GM21367 (cell line): ENCODE results near the gene CR1L.
"Not testable (repeated sequence)": the region's sequence is repeated elsewhere in the genome, so short reads cannot be mapped to it uniquely, and the experiment has no call there.

Experiments used
- ATAC-seq: cut with Tn5 transposase; IDR thresholded peaks from one replicate; pipeline ENCODE4 v1.9.1; 2021; ENCODE audit not compliant: unreplicated experiment

Gene CR1L

DNA sequence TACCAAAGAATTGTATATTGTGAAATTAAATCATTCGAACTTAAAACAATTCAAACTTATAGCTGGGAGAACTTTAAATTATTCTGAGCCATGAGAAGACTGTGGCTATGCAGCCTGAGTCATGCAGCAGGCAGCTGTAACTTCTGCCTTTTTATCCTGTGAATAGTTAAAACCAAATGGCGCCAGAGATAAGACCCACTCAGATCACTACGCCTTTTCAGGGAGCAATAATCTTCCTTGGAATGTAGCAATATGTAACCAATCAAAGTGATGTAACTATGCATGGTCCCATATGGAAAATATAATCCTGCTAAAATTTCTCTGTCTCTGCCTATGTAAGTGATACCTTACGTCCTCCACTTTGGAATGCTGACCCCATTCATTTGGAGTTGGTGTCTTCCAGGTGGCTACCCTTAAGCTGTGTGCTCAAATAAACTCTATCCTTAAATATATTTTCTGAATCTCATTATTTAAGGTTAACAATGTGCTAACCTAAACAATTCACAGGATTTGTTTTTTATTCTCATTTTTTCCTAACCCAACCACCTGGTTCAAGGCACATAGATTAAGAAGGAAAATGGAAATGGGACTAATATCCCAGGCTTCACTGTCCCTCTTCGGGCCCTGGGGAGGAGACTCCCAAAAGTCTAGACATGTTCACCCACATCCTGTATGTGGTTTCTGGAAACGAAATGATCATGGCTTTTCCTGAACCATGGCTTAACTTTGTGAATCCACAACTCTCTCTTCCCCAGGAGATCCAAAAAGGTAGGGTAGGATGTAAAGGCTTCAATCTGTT lies 35.9 kb downstream of the CR1L start:
- not testable (repeated sequence) for ATAC-seq

DNA sequence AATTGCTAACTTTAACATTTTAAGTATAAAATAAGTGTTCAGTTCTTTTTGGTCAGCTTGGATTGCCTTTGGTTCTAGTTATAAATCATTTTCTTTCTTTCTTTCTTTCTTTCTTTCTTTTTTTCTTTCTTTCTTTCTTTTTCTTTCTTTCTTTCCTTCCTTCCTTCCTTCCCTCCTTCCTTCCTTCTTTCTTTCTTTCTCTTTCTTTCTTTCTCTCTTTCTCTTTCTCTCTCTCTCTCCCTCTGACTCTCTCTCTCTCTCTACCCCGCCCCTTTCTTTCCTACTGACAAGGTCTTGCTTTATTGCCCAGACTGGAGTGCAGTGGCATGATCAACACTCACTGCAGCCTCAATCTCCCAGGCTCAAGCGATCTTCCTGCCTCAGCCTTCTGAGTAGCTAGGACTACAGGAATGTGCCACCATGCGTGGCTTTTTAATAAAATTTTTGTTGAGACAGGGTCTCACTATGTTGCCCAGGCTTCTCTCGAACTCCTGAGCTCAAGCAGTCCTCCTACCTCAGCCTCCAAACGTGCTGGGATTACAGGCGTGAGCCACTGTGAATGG lies 38.0 kb downstream of the CR1L start:
- not testable (repeated sequence) for ATAC-seq

DNA sequence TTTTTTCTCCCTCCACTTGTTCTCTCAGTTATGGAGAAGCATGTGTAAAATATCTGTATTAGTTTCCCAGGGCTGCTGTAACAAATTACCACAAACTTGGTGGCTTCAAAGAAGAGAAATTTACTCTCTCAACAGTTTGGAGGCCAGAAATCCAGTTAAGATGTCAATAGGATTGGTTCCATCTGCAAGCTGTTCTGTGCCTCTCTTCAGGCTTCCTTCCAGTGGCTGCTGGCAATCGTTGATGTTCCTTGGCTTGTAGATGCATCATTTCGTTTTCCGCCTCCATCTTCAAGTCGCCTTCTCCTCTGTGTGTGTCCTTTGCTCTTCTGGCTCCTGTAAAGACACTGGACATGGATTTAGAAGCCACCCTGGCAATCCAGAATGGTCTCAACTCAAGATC lies 45.6 kb downstream of the CR1L start:
- not testable (repeated sequence) for ATAC-seq

DNA sequence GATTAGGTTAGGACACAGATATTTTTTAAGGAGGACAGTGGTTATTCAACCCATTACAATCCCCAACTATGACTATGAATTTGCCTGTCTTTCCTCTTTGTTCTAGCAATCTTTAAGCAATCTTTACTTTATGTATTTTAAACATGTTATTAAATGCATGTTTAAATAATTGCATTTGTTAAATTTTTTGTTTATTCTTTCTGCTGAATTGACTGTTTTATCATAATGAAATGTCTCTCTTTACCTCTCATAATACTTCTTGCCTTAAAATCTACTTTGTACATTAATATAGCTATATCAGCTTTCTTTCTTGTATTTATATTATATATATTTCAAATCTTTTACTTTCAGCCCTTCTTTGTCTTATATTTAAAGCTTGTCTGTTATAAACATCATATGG lies 46.1 kb downstream of the CR1L start:
- no peak for ATAC-seq

DNA sequence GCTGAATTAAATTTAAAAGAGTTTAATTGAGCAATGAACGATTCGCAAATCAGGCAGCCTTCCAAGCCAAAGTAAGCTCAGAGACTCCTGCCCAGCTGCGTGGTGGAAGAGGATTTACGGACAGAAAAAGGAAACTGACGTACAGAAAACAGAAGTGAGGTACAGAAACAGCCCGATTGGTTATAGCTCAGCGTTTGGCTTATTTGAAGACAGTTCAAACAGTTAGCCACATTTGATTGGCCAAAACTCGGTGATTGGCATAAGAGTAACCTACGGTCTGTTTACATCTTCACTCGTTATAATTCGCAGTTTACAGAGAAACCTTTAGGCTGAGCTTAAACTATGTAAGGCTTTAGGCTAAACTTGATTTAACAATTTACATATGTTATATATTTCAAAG lies 46.9 kb downstream of the CR1L start:
- no peak for ATAC-seq

DNA sequence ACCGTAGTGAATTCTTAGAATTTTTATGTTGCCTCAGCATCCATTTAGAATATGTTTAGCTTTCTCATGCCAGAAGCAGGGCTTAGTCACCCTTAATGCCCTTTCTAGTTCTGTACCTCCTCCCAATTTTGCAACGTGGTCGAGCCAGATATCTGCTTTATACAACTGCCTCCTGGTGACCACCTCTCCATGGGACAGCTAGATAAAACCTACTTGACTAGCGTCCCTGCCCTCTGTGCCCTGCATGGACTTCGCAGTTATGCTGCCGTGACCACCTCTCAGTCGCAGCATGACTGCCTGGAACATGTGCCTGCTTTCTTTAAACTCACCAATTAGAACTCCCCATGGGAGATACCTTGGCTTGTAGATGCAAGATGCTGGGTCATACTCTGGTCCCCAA lies 47.4 kb downstream of the CR1L start:
- ATAC-seq, result not testable (repeated sequence)

DNA sequence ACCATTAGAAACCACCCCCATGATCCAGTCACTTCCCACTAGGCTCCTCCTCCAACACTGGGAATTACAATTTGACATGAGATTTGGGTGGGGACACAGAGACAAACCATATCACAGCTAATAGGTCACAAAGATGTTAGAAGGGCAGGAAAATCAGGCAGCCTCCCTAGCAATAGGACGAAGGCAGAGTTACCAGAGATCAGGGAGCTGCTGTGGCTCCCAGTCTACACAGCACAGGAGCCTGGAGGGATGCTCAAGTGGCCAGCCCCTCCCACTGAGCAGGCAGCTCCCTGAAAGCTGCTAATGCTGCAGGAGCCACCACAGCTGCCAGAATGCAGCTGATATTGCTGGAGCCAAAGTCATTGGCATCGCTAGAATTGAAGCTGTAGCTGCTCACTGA lies 51.0 kb downstream of the CR1L start:
- no peak for ATAC-seq

DNA sequence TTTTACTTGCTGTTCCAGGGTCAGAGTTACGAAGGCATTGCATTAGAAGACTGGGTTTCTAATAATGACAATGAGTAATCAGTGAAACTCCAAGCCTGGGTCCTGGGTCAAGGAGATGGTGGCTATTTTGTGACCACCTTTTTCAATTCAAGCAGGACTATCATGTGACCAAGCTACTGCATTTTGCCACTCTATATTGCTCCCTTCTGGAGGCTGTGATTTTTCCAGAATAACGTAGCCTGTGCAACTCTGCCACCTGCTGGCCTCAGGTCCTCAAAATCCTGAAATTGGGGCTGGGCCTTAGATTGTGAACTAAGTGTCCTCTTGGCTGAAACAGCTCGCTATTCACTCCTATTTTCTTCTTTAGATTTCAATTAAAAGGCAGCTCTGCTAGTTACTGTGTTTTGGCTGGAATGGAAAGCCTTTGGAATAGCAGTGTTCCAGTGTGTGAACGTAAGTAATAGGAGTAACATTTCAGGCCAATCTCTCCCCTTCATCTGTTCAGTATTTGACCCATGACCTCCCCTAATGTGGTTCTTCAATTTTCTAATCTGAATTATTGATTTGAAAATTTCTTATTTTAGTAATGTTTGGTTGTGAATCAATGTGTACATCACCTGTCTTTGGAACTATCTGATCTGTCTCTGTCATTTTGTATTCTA lies 54.0 kb downstream of the CR1L start:
- ATAC-seq, result no peak

DNA sequence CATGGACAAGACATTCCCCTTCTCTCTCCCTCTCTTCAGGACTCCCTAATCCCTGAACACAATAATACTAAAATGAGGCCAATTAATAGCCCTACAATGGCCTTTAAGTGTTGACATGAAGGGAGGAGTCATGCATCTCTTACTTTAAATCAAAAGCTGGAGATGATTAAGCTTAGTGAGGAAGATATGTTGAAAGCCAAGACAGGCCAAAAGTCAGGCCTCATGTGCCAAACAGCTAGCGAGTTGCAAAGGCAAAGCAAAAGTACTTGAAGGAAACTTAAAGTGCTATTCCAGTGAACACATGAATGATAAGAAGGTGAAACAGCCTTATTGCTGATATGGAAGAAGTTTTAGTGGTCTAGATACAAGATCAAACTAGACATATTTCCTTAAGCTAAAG lies 57.4 kb downstream of the CR1L start:
- ATAC-seq, result no peak

DNA sequence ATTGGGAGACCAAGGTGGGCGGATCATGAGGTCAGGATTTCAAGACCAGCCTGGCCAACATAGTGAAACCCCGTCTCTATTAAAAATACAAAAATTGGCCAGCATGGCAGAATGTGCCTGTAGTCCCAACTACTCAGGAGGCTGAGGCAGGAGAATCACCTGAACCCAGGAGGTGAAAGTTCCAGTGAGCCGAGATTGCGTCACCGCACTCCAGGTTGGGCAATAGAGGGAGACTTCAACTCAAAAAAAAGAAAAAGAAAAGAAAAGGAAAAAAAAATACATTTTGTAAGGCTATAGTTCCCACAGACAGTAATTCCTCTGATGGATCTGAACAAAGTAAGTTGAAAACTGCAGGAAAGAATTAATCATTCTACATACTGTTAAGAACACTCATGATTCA lies 58.8 kb downstream of the CR1L start:
- no peak for ATAC-seq

DNA sequence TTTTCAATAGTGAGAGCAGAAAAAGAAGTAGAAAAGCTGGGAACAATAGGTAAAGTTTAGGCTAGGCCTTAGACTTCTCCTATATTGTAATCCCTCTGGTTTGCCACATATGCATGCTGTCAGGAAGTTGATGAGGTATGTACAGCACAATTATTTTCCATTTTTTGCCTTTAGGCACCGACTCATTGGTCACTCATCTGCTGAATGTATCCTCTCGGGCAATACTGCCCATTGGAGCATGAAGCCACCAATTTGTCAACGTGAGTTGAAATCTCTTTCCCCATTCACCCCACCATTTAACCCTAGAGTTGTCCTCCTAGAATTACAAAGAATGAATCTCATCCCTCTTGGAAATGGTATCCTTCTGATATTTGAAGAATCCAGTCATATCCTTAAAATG lies 63.1 kb downstream of the CR1L start:
- ATAC-seq, result not testable (repeated sequence)

DNA sequence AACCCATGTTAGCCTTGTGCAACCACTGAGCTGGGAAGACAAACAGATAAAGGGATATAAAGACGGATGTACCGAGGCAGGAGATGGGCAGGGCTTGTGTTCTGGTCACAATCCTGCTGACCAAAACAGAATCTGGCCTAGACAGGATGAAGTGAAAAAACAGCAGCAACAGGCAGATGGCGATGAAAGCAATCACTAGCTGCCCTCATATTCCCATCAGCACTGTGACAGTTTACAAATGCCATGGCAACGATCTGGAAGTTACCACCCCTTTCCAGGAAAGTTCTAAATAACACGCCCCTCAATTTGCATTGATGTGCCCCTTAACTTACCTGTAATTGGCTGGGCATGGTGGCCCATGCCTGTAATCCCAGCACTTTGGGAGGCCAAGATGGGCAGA lies 66.4 kb downstream of the CR1L start:
- ATAC-seq, result no peak

DNA sequence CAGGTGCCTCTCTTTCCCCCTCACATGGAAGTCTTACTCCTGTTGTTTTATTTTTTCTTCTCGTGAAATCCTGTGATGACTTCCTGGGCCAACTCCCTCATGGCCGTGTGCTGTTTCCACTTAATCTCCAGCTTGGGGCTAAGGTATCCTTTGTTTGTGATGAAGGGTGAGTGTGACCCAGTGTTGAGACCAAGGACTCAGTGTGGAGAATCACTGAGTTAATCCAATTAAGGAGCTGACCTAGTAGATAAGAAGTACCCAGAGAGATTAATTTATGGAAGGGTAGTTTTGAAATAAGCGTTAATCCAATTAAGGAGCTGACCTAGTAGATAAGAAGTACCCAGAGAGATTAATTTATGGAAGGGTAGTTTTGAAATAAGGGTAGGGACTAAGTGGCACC lies 67.8 kb downstream of the CR1L start:
- not testable (repeated sequence) for ATAC-seq

DNA sequence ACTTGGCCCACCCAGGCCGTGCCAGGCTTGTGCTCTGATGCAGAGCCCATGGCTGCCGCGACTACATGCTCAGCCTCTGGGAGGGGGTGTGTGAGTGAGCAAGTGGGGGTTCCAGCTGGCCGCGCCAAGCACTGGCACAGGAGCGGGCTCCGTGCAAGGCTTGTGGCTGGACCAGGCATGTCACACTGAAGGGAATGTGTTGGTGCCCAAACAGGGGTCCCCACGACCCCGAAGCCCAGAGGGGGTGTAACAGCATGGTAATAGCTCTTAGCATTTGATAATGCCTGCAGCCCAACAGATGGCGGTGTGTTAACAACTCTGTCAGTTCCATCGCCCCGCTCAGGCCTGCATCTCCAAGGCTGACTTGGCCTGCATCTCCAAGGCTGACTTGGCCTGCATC lies 68.6 kb downstream of the CR1L start:
- ATAC-seq, result no peak

DNA sequence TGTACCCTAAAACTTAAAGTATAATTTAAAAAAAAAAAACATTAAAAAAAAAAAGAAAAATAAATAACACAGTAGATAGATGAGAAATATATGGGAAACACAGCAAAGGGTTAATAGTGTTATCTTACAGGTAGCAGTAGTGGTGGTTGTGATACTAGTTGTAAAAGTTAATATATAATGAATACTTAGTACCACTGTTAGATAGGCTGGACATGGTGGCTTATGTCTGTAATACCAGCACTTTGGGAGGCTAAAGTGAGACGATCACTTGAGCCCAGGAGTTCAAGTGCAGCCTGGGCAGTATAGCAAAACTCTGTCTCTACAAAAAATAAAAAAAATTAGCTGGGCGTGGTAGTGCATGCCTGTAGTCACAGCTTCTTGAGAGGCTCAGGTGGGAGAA lies 74.3 kb downstream of the CR1L start:
- no peak for ATAC-seq

DNA sequence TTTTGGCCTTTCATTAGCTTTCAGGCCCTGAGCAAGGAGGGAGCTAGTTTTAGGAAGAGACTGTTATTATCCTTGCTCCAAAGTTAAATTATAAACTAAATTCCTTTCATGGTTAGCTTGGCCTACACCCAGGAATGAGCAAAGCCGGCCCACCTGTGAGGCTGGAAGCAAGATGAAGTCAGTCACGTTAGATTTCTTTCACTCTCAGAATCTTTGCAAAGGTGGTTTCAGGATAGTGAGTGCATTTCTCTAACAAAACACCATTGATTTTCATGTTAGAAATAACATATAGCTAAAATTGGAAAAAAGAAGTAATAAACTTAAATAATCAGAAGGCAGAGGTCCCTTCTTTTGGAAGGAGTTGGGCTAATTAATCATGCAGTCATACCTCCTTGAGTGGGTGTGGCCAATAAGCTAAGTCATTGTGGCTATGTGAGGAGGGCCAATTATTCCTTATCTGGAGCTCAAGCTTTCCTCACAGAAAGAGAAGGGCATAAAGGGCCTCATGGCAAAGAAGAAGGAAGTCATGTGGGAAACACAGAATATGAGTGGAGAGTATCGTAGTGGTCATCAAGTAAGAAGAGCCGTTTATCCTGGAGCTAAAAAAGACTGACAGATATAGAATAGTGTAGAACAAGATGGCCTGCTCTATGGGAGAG lies 83.4 kb downstream of the CR1L start:
- ATAC-seq, result not testable (repeated sequence)

DNA sequence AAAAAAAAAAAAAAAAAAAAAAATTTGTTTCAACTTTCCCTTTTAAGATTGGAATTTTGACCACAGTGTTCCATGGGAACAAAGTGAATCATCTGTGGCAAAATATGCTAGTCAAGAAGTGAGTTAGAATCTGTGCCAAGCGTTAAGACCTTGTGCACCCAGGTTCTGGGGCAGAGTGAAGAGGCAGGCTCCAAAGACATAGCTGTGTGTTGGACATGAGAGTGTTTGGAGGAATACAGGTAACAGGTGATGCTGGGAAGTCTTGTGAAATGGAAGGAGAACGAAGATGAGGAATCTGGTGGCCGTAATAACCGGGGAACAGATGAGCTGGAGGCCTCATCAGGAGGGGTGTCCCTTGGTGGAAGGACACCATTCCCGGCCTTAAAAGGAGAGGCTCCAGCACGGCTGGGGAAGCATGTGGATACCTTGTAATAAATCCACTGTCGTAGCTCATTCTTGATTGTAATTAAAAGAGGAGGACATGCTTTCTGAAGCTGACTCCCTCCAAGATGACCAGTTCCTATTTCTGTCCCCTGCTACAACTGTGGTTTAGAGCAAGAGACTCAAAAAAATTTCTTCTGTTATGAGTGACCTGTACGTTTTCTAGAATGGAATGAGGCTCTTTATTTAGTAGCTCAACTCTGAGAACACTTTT lies 92.7 kb downstream of the CR1L start:
- ATAC-seq, result not testable (repeated sequence)

DNA sequence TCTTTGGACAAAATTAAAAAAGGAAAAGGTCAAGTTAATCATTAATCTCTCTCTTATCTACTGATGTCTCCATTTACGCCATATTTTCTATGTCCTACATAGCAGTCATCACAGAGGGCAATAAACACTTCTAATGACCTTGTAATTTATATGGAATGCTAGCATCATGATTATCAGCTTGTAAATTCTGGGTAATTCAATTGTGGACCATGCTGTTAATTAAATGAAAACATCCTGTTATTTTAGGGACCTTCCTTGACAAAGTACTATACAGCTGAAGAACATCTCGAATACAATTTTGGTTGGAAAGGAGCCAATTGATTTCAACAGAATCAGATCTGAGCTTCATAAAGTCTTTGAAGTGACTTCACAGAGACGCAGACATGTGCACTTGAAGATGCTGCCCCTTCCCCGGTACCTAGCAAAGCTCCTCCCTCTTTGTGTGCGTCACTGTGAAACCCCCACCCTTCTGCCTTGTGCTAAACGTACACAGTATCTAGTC lies 93.3 kb downstream of the CR1L start:
- ATAC-seq, result not testable (repeated sequence)

DNA sequence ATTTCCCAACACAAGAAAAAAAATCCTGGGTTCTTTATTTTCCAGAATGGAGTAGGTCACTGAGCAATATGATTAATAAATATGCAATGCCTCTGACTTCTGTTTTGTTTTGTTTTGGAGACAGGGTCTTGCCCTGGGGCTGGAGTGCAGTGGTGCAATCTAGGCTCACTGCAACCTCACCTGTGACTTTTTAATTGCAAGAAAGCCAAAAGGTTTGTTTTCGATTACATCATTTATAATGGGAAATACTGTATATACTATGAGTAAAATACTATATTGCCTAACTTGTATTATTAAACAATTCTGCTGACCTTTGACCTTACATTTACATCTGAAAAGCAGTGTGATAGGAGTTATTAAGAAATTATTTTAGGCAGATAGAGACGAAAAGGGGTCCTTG lies 95.3 kb downstream of the CR1L start:
- no peak for ATAC-seq

DNA sequence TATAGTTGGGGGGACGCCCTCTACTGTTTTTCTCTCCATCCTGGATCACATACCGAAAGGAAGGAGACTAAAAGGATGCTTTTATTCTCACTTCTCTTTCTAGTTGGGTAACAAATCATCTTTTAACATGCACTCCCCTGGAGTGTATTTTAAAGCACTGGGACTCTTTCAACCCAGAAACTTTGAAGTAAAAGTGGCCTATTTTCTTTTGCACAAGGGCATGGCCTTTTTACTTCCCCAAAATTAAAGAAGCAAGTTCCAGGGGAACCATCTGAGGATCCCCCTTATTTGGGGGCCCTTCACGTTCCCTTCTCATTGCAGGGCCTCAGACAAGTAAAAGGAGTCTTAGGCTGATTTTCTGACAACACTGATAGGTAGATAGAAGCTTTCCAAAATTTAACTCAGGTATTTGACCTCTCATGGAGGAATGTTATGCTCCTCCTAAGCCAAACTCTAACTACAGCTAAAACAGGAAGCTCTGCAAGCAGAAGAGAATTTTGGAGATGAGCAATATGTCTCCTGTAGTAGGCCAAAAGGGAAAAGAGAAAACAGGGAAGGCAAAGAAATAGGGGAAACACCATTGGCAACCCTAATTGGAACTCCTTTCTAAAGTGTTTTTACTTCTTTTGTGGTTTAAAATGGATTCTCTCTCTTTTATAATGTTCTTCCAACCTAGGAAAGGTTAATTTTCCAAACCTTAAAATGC lies 98.1 kb downstream of the CR1L start:
- ATAC-seq, result no peak
